Duodenal mucosa (tissue), 2 donors: ENCODE data around the gene IQGAP3.
"Not testable (repeated sequence)": the region's sequence is repeated elsewhere in the genome, so short reads cannot be mapped to it uniquely, and the experiment has no call there.

ENCODE experiments used
- H3K27ac ChIP-seq: one replicate; pipeline ENCODE4 v1.7.0; 2013; ENCODE audit warnings: low read depth, low read length
- H3K27me3 ChIP-seq, 2 donors: one replicate each; pipeline ENCODE4 v1.7.0; 2013; ENCODE audit warnings: low read length in 2 of 2, control low read depth in 1 of 2; ENCODE audit not compliant: insufficient read depth in 2 of 2, control insufficient read depth in 1 of 2
- H3K36me3 ChIP-seq, 2 donors: one replicate each; pipeline ENCODE4 v1.7.0; 2013; ENCODE audit warnings: low read length in 2 of 2, control low read depth in 1 of 2; ENCODE audit not compliant: insufficient read depth in 2 of 2, control insufficient read depth in 1 of 2
- H3K4me1 ChIP-seq, 2 donors: one replicate each; pipeline ENCODE4 v1.7.0; 2013; ENCODE audit warnings: low read length in 2 of 2, control low read depth in 1 of 2; ENCODE audit not compliant: insufficient read depth in 2 of 2, control insufficient read depth in 1 of 2
- H3K4me3 ChIP-seq, 2 donors: one replicate each; pipeline ENCODE4 v1.7.0; 2013; ENCODE audit warnings: low read length in 2 of 2, low read depth in 1 of 2
- H3K9ac ChIP-seq, 2 donors: one replicate each; pipeline ENCODE4 v1.7.0; 2013; ENCODE audit warnings: low read length in 2 of 2, low read depth in 1 of 2
- H3K9me3 ChIP-seq, 2 donors: one replicate each; pipeline ENCODE4 v1.7.0; 2013; ENCODE audit warnings: low read length in 2 of 2, control low read depth in 1 of 2; ENCODE audit not compliant: control insufficient read depth in 1 of 2

IQGAP3 gene

GRCh38 chr1:156554971-156555370 is 17.4 kb downstream of the IQGAP3 start:
- Histone ChIP-seq H3K27ac (no peak overlapping the region), H3K9me3 (no peaks in the 10 kb centered on the region), H3K9ac (no peak overlapping the region), H3K4me3 (no peak overlapping the region), H3K27me3 (no peaks in the 10 kb centered on the region), H3K36me3 (peaks cover 0 to 20% of the 10 kb centered on the region in 2 donors), H3K4me1 (no peaks in the 10 kb centered on the region)

DNA sequence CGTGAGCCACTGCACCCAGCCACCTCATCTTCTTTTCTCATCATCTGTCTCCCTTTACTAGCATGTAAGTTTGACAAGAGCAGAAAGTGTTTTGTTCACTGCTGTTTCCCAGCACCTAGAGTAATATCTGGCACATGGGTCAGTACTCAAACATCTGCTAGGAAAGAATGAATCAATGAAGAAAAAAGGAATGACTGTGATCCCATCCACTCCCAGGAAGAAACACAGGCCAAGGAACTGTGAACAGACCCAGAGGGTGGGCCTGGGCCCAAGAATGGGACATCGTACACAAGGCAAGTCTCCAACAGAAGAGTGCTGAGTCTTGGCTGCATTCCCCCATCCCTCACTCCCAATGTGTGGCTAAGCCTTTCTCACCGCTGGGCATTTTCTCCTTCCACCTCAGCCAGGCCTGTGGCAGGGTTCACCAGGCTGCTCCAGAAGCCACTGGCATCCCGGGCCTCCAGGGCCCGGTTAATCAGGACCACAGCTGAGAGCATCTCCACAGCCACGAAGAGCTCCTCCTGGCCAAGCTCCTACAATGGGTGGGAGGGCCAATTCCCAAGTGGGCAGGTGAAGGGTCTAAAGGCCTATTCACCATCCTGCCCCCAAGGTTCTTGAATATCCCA is 18.4 kb downstream of the IQGAP3 start:
- no peak overlapping the region for H3K27ac ChIP-seq
- no peak overlapping the region for H3K9ac ChIP-seq
- H3K36me3 ChIP-seq, result peaks cover 0 to 26% of the 10 kb centered on the region in 2 donors
- H3K27me3 ChIP-seq, result no peaks in the 10 kb centered on the region
- no peaks in the 10 kb centered on the region for H3K4me1 ChIP-seq
- no peaks in the 10 kb centered on the region for H3K9me3 ChIP-seq
- no peak overlapping the region for H3K4me3 ChIP-seq

GRCh38 chr1:156552937-156553336 is 19.4 kb downstream of the IQGAP3 start:
- H3K27ac ChIP-seq, H3K4me1 ChIP-seq: not testable (repeated sequence)

DNA sequence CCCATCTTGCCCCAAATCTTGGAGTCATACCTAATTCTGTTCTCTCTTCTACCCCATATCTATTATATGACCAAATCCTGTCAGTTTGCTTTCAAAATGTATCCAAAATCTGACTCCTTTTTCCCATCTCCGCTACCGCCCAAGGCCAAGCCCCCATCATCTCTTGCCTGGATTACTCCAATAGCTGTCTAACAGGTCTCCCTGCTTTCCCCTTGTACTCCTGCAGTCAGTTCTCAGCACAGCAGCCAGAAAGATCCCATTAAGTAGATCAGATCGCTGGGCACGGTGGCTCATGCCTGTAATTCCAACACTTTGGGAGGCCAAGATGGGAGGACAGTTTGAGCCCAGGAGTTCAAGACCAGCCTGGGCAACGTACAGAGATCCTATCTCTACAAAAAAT is 19.8 kb downstream of the IQGAP3 start:
- Histone ChIP-seq H3K36me3 (peaks cover 0 to 36% of the 10 kb centered on the region in 2 donors), H3K27ac (no peak overlapping the region), H3K4me1 (no peaks in the 10 kb centered on the region), H3K27me3 (no peaks in the 10 kb centered on the region), H3K4me3 (no peak overlapping the region), H3K9ac (no peak overlapping the region), H3K9me3 (no peaks in the 10 kb centered on the region)

More at GRCh38 chr1:156552937-156553336, 19.4 kb downstream of the IQGAP3 start:
- H3K9ac ChIP-seq, H3K27me3 ChIP-seq, H3K4me3 ChIP-seq, H3K9me3 ChIP-seq: not testable (repeated sequence)
- H3K36me3 ChIP-seq, result peaks cover 0 to 35% of the 10 kb centered on the region in 2 donors

- no peak overlapping the region for H3K27ac ChIP-seq
- no peaks in the 10 kb centered on the region for H3K27me3 ChIP-seq
- no peaks in the 10 kb centered on the region for H3K9me3 ChIP-seq
- H3K36me3 ChIP-seq, result peaks cover 0 to 37% of the 10 kb centered on the region in 2 donors
- H3K4me1 ChIP-seq, result no peaks in the 10 kb centered on the region
- H3K9ac ChIP-seq, result no peak overlapping the region
- no peak overlapping the region for H3K4me3 ChIP-seq
Measured at GRCh38 chr1:156551869-156552268, 20.5 kb downstream of the IQGAP3 start.

- peaks cover 0 to 36% of the 10 kb centered on the region in 2 donors for H3K36me3 ChIP-seq
- H3K4me1 ChIP-seq, result no peaks in the 10 kb centered on the region
- no peaks in the 10 kb centered on the region for H3K9me3 ChIP-seq
- no peak overlapping the region for H3K4me3 ChIP-seq
- H3K9ac ChIP-seq, result no peak overlapping the region
- no peak overlapping the region for H3K27ac ChIP-seq
- no peaks in the 10 kb centered on the region for H3K27me3 ChIP-seq
Measured at GRCh38 chr1:156551066-156551643, 21.2 kb downstream of the IQGAP3 start.

DNA sequence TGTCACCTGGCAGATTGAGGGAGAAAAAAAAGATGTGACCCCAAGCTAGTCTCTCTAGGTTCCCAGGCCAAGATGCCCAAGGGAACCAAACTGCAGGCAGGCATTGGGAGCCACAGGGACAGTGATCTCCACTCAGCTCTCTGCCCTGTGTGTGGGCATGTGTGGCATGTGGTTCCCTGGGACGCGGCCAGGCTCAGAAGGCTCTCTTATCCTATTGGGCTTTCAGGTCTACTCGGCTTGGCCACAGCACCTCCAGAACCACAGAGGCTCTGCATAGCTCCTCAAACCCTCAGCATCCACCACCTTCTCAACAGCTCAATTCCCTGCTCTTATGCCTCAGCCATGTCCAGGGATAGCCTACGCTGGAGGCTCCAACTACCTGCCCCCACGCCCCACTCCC is 22.0 kb downstream of the IQGAP3 start:
- no peak overlapping the region for H3K9ac ChIP-seq
- H3K27me3 ChIP-seq, result no peaks in the 10 kb centered on the region
- no peak overlapping the region for H3K27ac ChIP-seq
- H3K4me1 ChIP-seq, result no peaks in the 10 kb centered on the region
- no peak overlapping the region for H3K4me3 ChIP-seq
- no peaks in the 10 kb centered on the region for H3K9me3 ChIP-seq
- peaks cover 0 to 30% of the 10 kb centered on the region in 2 donors for H3K36me3 ChIP-seq

DNA sequence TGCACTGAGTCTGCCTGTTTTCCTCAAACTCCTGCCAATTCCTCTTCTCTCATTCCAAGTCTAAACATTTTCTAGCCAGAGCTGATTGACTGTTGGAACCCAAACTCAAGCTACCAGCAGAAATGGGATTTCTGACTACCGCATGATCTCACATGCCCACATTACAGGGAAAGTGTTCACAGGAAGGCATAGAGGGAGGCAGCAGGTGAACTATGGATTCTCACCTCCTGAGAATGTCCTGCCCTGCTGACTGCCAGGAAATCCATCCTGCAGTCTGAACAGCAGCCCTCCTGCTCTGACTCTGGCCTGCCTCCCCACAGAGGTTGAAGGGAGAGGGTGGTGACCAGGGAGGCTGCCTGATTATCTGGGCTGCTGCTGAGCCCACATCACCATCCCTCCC is 22.5 kb downstream of the IQGAP3 start:
- H3K27ac ChIP-seq, result no peak overlapping the region
- H3K4me1 ChIP-seq, result no peaks in the 10 kb centered on the region
- no peaks in the 10 kb centered on the region for H3K27me3 ChIP-seq
- peaks cover 0 to 30% of the 10 kb centered on the region in 2 donors for H3K36me3 ChIP-seq
- H3K9ac ChIP-seq, result no peak overlapping the region
- no peaks in the 10 kb centered on the region for H3K9me3 ChIP-seq
- no peak overlapping the region for H3K4me3 ChIP-seq

DNA sequence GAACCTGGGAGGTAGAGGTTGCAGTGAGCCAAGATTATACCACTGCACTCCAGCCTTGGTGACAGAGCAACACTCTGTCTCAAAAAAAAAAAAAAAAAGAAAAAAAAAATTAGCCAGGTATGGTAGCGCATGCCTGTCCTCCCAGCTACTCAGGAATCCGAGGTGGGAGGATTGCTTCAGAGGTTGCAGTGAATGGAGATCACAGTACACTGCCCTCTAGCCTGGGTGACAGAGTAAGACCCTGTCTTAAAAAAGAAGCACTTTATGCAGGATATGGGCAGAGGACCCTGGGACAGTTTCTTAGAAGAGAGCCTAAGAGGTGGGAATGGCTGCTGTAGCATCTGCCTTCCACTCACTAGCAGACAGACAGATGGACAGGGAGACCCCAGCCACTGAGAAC is 23.0 kb downstream of the IQGAP3 start:
- H3K9me3 ChIP-seq, result no peaks in the 10 kb centered on the region
- H3K4me3 ChIP-seq, result no peak overlapping the region
- no peaks in the 10 kb centered on the region for H3K4me1 ChIP-seq
- no peak overlapping the region for H3K9ac ChIP-seq
- peaks cover 0 to 30% of the 10 kb centered on the region in 2 donors for H3K36me3 ChIP-seq
- H3K27ac ChIP-seq, result no peak overlapping the region
- no peaks in the 10 kb centered on the region for H3K27me3 ChIP-seq

DNA sequence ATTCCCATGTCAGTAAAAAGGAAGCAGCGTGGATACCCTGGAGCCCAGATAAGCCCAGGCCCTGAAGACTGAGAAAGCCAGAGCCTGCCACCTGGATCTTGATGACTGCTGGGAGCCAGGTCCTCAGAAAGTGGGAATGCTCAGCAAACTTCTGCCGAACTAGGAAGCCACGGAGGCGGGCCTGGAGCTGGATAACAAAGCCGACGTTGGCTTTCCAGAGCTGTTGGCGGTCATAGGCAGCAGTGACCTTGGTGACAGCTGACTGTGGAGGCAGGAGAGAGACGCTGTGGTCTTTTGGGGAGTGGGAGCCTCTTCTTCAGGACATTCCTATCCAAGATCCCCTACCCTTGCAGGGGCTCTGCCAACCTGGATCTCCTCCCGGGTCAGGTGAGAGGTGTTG is 24.4 kb downstream of the IQGAP3 start:
- no peaks in the 10 kb centered on the region for H3K27me3 ChIP-seq
- no peak overlapping the region for H3K9ac ChIP-seq
- H3K36me3 ChIP-seq, result peaks cover 3 to 30% of the 10 kb centered on the region in 2 donors
- no peak overlapping the region for H3K27ac ChIP-seq
- no peaks in the 10 kb centered on the region for H3K9me3 ChIP-seq
- H3K4me3 ChIP-seq, result no peak overlapping the region
- H3K4me1 ChIP-seq, result no peaks in the 10 kb centered on the region
